Activated gamma-delta T cell (primary cell): ENCODE results near the gene RBM5.

ENCODE experiments used
- DNase-seq: peaks from one replicate; lab custom pipeline; 2025; lab: John Stamatoyannopoulos, UW

Gene RBM5

GRCh38 chr3:50121072-50122032 is 32.6 kb downstream of the RBM5 start:
- no peak for DNase-seq

GRCh38 chr3:50122071-50122470 is 33.4 kb downstream of the RBM5 start:
- DNase-seq, result no peak

GRCh38 chr3:50122661-50123391 is 34.1 kb downstream of the RBM5 start:
- DNase-seq, result no peak

GRCh38 chr3:50123394-50124051 is 34.8 kb downstream of the RBM5 start:
- no peak for DNase-seq

GRCh38 chr3:50124052-50124799 is 35.5 kb downstream of the RBM5 start:
- no peak for DNase-seq

GRCh38 chr3:50124800-50125178 is 36.1 kb downstream of the RBM5 start:
- DNase-seq, result no peak

- DNase-seq, result no peak
These were observed 37.0 kb downstream of the RBM5 start for GRCh38 chr3:50125541-50126286.

- no peak for DNase-seq
These were observed 37.8 kb downstream of the RBM5 start for GRCh38 chr3:50126287-50127211.

GRCh38 chr3:50127251-50127691 is 38.6 kb downstream of the RBM5 start:
- DNase-seq, result no peak

GRCh38 chr3:50128001-50128400 is 39.3 kb downstream of the RBM5 start:
- no peak for DNase-seq

GRCh38 chr3:50130436-50130835 is 41.7 kb downstream of the RBM5 start:
- DNase-seq, result no peak

GRCh38 chr3:50132421-50133282 is 43.9 kb downstream of the RBM5 start:
- no peak for DNase-seq

GRCh38 chr3:50133283-50133615 is 44.5 kb downstream of the RBM5 start:
- DNase-seq, result no peak

- no peak for DNase-seq
These were observed 45.6 kb downstream of the RBM5 start for GRCh38 chr3:50134367-50134766.

GRCh38 chr3:50135964-50136363 is 47.2 kb downstream of the RBM5 start:
- DNase-seq, result no peak

GRCh38 chr3:50136714-50137405 is 48.1 kb downstream of the RBM5 start:
- no peak for DNase-seq

GRCh38 chr3:50137531-50137930 is 48.8 kb downstream of the RBM5 start:
- no peak for DNase-seq
